Adrenal gland (tissue), 5 donors: Measurements from ENCODE around the gene CPHXL2.

ENCODE experiments used
- POLR2A ChIP-seq, 2 donors: fragments of 450-650 bp; IDR thresholded peaks; one replicate each; pipeline ENCODE4 v1.6.1; 2017; ENCODE audit warnings: antibody characterized with exemption in 2 of 2, mild to moderate bottlenecking in 2 of 2, moderate library complexity in 1 of 2
- TF ChIP-seq, protein P1 (sequence below), 6 experiments: fragments of 450-650 bp in 4 of 6; fragments of 200-600 bp in 2 of 6; sonication (generic) in 1 of 6; IDR thresholded peaks; 1 replicate in 5 of 6; 2 replicates in 1 of 6; pipeline versions ENCODE4 v1.5.1 to v1.8.0; 2016 to 2021; ENCODE audit warnings: antibody characterized with exemption in 6 of 6, mild to moderate bottlenecking in 2 of 6, moderate library complexity in 1 of 6
- donor health status: DM: no; HTN: no; CAD: no.

- TF ChIP-seq POLR2A (IDR thresholded peaks at IDR 0.05) = no peak
- TF ChIP-seq, protein P1, sequence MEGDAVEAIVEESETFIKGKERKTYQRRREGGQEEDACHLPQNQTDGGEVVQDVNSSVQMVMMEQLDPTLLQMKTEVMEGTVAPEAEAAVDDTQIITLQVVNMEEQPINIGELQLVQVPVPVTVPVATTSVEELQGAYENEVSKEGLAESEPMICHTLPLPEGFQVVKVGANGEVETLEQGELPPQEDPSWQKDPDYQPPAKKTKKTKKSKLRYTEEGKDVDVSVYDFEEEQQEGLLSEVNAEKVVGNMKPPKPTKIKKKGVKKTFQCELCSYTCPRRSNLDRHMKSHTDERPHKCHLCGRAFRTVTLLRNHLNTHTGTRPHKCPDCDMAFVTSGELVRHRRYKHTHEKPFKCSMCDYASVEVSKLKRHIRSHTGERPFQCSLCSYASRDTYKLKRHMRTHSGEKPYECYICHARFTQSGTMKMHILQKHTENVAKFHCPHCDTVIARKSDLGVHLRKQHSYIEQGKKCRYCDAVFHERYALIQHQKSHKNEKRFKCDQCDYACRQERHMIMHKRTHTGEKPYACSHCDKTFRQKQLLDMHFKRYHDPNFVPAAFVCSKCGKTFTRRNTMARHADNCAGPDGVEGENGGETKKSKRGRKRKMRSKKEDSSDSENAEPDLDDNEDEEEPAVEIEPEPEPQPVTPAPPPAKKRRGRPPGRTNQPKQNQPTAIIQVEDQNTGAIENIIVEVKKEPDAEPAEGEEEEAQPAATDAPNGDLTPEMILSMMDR (IDR thresholded peaks at IDR 0.05) = no peak
Measured at GRCh38 chr16:75676909-75677308, at the start of gene CPHXL2.
